DND-41 (cell line): ENCODE data around the gene ZNF521.

Source experiments
- ATAC-seq: fragments of 200-7000 bp; cut with Tn5 transposase; 3 replicates; pipeline ENCODE4 v1.9.1; 2021; ENCODE audit warnings: low read depth; ENCODE audit not compliant: insufficient read depth
- DNase-seq: peaks from one replicate; pipeline ENCODE4 v3.0.0-alpha.2; 2020
- H2AFZ ChIP-seq: 2 replicates; pipeline ENCODE4 v1.6.0; 2012; ENCODE audit warnings: low read depth, low read length
- H3K27ac ChIP-seq: 2 replicates; pipeline ENCODE4 v1.5.1; 2012; ENCODE audit warnings: low read length, inconsistent platforms
- H3K27me3 ChIP-seq: fragments of 200-600 bp; sonication (generic); 2 replicates; pipeline ENCODE4 v1.6.0; 2012; ENCODE audit warnings: low read length, mild to moderate bottlenecking, inconsistent platforms; ENCODE audit not compliant: insufficient read depth, poor library complexity
- H3K36me3 ChIP-seq: 2 replicates; pipeline ENCODE4 v1.5.1; 2012; ENCODE audit warnings: low read length, inconsistent platforms; ENCODE audit not compliant: insufficient read depth
- H3K4me1 ChIP-seq: 2 replicates; pipeline ENCODE4 v1.5.1; 2012; ENCODE audit warnings: mild to moderate bottlenecking, low read length; ENCODE audit not compliant: insufficient read depth
- H3K4me2 ChIP-seq: 2 replicates; pipeline ENCODE4 v1.6.0; 2012; ENCODE audit warnings: mild to moderate bottlenecking, moderate library complexity, low read length, inconsistent platforms; ENCODE audit not compliant: insufficient read depth
- H3K4me3 ChIP-seq, 2 experiments: fragments of 200-600 bp in 1 of 2; shearing (Covaris generic) in 1 of 2; 2 replicates each; pipeline ENCODE4 v1.5.1; 2012 to 2016; ENCODE audit warnings: inconsistent platforms in 2 of 2, low read length in 2 of 2, mild to moderate bottlenecking in 2 of 2, low read depth in 1 of 2, moderate library complexity in 1 of 2
- H3K79me2 ChIP-seq: 2 replicates; pipeline ENCODE4 v1.6.0; 2012; ENCODE audit warnings: low read length, inconsistent platforms; ENCODE audit not compliant: insufficient read depth
- H3K9ac ChIP-seq: 2 replicates; pipeline ENCODE4 v1.6.0; 2012; ENCODE audit warnings: low read depth, mild to moderate bottlenecking, inconsistent platforms, low read length, moderate library complexity
- H3K9me3 ChIP-seq: 2 replicates; pipeline ENCODE4 v1.5.1; 2012; ENCODE audit warnings: low read length, moderate library complexity, mild to moderate bottlenecking, inconsistent platforms; ENCODE audit not compliant: insufficient read depth, severe bottlenecking
- H4K20me1 ChIP-seq: 2 replicates; pipeline ENCODE4 v1.6.0; 2012; ENCODE audit warnings: low read length; ENCODE audit not compliant: insufficient read depth
- EZH2 ChIP-seq: IDR thresholded peaks from 3 replicates; pipeline ENCODE4 v1.6.1; 2012; ENCODE audit warnings: borderline replicate concordance, low read depth, mild to moderate bottlenecking, moderate library complexity, low read length, inconsistent platforms; ENCODE audit not compliant: severe bottlenecking
- TF ChIP-seq, protein P1 (sequence below): IDR thresholded peaks from 2 replicates; pipeline ENCODE4 v1.5.1; 2012; ENCODE audit warnings: borderline replicate concordance, low read length, moderate library complexity, mild to moderate bottlenecking; ENCODE audit not compliant: poor library complexity, severe bottlenecking; ENCODE audit errors: extremely low read depth

ZNF521 gene

GRCh38 chr18:25295624-25296138 lies 56.3 kb downstream of the ZNF521 start:
- H3K36me3 ChIP-seq: no peaks in the 10 kb centered on the region

GRCh38 chr18:25291150-25291549 lies 60.8 kb downstream of the ZNF521 start:
- Histone ChIP-seq H3K27me3 (no peaks in the 10 kb centered on the region), H3K9ac (no peak overlapping the region), H3K4me2 (no peak overlapping the region), H3K4me3 (no peak overlapping the region), H2AFZ (no peak overlapping the region), H3K27ac (no peak overlapping the region), H3K36me3 (no peaks in the 10 kb centered on the region), H3K79me2 (no peaks in the 10 kb centered on the region), H3K9me3 (no peaks in the 10 kb centered on the region), H3K4me1 (no peaks in the 10 kb centered on the region), H4K20me1 (no peaks in the 10 kb centered on the region)
- no peak for DNase-seq
- no peak for TF ChIP-seq EZH2
- TF ChIP-seq, protein P1, sequence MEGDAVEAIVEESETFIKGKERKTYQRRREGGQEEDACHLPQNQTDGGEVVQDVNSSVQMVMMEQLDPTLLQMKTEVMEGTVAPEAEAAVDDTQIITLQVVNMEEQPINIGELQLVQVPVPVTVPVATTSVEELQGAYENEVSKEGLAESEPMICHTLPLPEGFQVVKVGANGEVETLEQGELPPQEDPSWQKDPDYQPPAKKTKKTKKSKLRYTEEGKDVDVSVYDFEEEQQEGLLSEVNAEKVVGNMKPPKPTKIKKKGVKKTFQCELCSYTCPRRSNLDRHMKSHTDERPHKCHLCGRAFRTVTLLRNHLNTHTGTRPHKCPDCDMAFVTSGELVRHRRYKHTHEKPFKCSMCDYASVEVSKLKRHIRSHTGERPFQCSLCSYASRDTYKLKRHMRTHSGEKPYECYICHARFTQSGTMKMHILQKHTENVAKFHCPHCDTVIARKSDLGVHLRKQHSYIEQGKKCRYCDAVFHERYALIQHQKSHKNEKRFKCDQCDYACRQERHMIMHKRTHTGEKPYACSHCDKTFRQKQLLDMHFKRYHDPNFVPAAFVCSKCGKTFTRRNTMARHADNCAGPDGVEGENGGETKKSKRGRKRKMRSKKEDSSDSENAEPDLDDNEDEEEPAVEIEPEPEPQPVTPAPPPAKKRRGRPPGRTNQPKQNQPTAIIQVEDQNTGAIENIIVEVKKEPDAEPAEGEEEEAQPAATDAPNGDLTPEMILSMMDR: no peak
- ATAC-seq: no peak

More at GRCh38 chr18:25295624-25296138, 56.3 kb downstream of the ZNF521 start:
- TF ChIP-seq EZH2: no peak
- TF ChIP-seq, protein P1: no peak
- no peak overlapping the region for H3K9ac ChIP-seq
- no peaks in the 10 kb centered on the region for H4K20me1 ChIP-seq
- H3K27me3 ChIP-seq: peaks cover 3% of the 10 kb centered on the region
- no peaks in the 10 kb centered on the region for H3K4me1 ChIP-seq
- H3K4me2 ChIP-seq: no peak overlapping the region
- H3K9me3 ChIP-seq: no peaks in the 10 kb centered on the region
- DNase-seq (no peak), ATAC-seq (no peak)
- no peaks in the 10 kb centered on the region for H3K79me2 ChIP-seq
- no peak overlapping the region for H2AFZ ChIP-seq
- H3K27ac ChIP-seq: no peak overlapping the region
- no peak overlapping the region for H3K4me3 ChIP-seq

DNA sequence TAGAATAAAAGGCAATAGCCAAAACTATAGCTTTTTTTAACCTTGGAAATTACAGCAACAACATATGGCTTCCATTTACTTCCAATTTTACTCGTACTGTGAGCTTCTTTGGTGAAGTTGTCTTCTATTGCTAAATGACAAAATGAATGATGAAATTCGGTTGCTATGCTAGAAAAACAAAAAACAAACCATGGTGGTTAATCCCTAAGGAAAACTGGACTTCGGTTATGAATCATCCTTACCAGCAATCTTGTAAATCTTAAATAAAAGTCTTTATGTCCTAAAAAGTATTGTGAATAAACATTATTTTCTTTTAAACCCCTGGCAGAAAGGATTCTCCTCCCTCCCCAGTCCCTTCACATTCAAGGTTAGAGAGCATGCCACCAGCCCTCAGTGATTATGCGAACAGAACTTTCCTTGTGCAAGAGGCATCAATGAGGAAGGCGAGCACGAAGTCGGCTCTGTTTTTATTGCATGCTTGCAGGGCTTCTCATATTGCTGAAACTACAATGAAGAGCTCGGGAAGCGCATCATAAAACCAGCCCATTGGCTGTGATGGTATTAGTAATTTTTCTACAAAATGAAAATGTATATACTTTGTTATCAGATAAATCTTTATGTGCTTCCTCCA lies 62.9 kb downstream of the ZNF521 start:
- H3K27ac ChIP-seq: no peak overlapping the region
- DNase-seq (no peak), ATAC-seq (no peak)
- no peaks in the 10 kb centered on the region for H3K9me3 ChIP-seq
- H3K9ac ChIP-seq: no peak overlapping the region
- no peak overlapping the region for H3K4me3 ChIP-seq
- no peak overlapping the region for H3K4me2 ChIP-seq
- no peaks in the 10 kb centered on the region for H3K36me3 ChIP-seq
- H4K20me1 ChIP-seq: no peaks in the 10 kb centered on the region
- no peaks in the 10 kb centered on the region for H3K79me2 ChIP-seq
- H2AFZ ChIP-seq: no peak overlapping the region
- H3K4me1 ChIP-seq: no peaks in the 10 kb centered on the region
- H3K27me3 ChIP-seq: no peaks in the 10 kb centered on the region
- TF ChIP-seq, protein P1: no peak
- TF ChIP-seq EZH2: no peak
